Sigmoid colon (tissue), 7 donors: ENCODE results near the gene L3HYPDH. TPM values are rescaled to one million over a fixed set of nuclear protein-coding genes. Genes with fewer than 3 reads are reported as not detected.
A peak's percentile ranks its signal among the peaks of the same experiment; 100 is the strongest.
"Not testable (repeated sequence)": the region's sequence is repeated elsewhere in the genome, so short reads cannot be mapped to it uniquely, and the experiment has no call there.

Experiments used
- DNase-seq: peaks from one replicate; pipeline ENCODE4 v3.0.0-alpha.2; 2019
- H3K27ac ChIP-seq, 4 donors: fragments of 200-600 bp; sonication (generic); one replicate each; pipeline ENCODE4 v1.5.1; 2016 to 2019; ENCODE audit warnings: mild to moderate bottlenecking in 1 of 4
- H3K27me3 ChIP-seq, 3 donors: fragments of 200-600 bp; sonication (generic); one replicate each; pipeline ENCODE4 v1.5.1; 2019; ENCODE audit warnings: mild to moderate bottlenecking in 1 of 3
- H3K36me3 ChIP-seq, 4 donors: fragments of 200-600 bp; sonication (generic); one replicate each; pipeline ENCODE4 v1.5.1; 2016 to 2019
- H3K4me1 ChIP-seq, 4 donors: fragments of 200-600 bp; sonication (generic); one replicate each; pipeline ENCODE4 v1.5.1; 2017 to 2019
- H3K4me3 ChIP-seq, 4 donors: fragments of 200-600 bp; sonication (generic); one replicate each; pipeline ENCODE4 v1.5.1; 2017 to 2019; ENCODE audit warnings: mild to moderate bottlenecking in 2 of 4, moderate library complexity in 1 of 4
- H3K9me3 ChIP-seq, 4 donors: fragments of 200-600 bp in 3 of 4; sonication (generic) in 3 of 4; one replicate each; pipeline versions ENCODE4 v1.5.1 to v1.6.1; 2013 to 2019
- CTCF ChIP-seq, 4 experiments: fragments of 450-650 bp in 3 of 4; fragments of 200-600 bp in 1 of 4; IDR thresholded peaks; one replicate each; pipeline ENCODE4 v1.5.1; 2016 to 2019; ENCODE audit warnings: antibody characterized with exemption in 4 of 4, mild to moderate bottlenecking in 3 of 4, moderate library complexity in 2 of 4
- EP300 ChIP-seq, 4 donors: sonication (generic); formaldehyde crosslinking; IDR thresholded peaks; one replicate each; pipeline ENCODE4 v1.6.1; 2017; ENCODE audit warnings: antibody characterized with exemption in 4 of 4
- POLR2A ChIP-seq, 2 donors: fragments of 450-650 bp; IDR thresholded peaks; one replicate each; pipeline ENCODE4 v1.6.1; 2016; ENCODE audit warnings: antibody characterized with exemption in 2 of 2, mild to moderate bottlenecking in 2 of 2, moderate library complexity in 2 of 2
- POLR2AphosphoS5 ChIP-seq, 4 donors: sonication (generic); formaldehyde crosslinking; IDR thresholded peaks; one replicate each; pipeline ENCODE4 v1.6.1; 2017; ENCODE audit warnings: antibody characterized with exemption in 4 of 4
- WGBS, 2 donors: extraction: QIAGEN DNeasy Blood & Tissue Kit; methylation state at CpG; one replicate each; pipeline ENCODE4 v1.1.7; 2013; 5-methylcytosine and 5-hydroxymethylcytosine counted together
- intact Hi-C: fragments of 100-400 bp; cut with DNase I; formaldehyde crosslinking; loops from one replicate; pipeline ENCODE4 v1.15.1; 2023
- polyA plus RNA-seq, 3 donors: library from polyadenylated mRNA; stranded (reverse); fragments of 200-250 nt; gene quantifications; one replicate each; pipeline ENCODE4 v1.2.3, GENCODE V29; 2013
- total RNA-seq, 4 donors: library from RNA; depleted of rRNA; stranded (reverse); fragments of >200 nt; gene quantifications; one replicate each; pipeline ENCODE4 v1.1.0, GENCODE V29; 2016
- donor health status: healthy with polysubstance abuse.
- donor health status: Bipolar disorder and iron deficiency.
- donor health status: healthy.

Gene L3HYPDH
- total and polyA plus RNA-seq, 7 donors = 1.2 to 46.0 (median 23.9) TPM

- WGBS, 2 donors = 97 to 98% methylated on average over 1 of the region's 1 CpG
- Histone ChIP-seq H3K9me3 (no peaks in the 10 kb centered on the region), H3K27ac (no peak overlapping the region), H3K4me3 (no peak overlapping the region), H3K36me3 (peaks cover 0 to 7% (median 0%) of the 10 kb centered on the region in 4 donors), H3K4me1 (no peaks in the 10 kb centered on the region), H3K27me3 (no peaks in the 10 kb centered on the region)
- TF ChIP-seq EP300 (IDR thresholded peaks at IDR 0.05) (no peak), CTCF (IDR thresholded peaks at IDR 0.05) (no peak), POLR2AphosphoS5 (IDR thresholded peaks at IDR 0.05) (no peak), POLR2A (IDR thresholded peaks at IDR 0.05) (no peak)
- DNase-seq = no peak
- intact Hi-C loops = no loop called here
Measured at GRCh38 chr14:59455411-59455810, 28.8 kb downstream of the L3HYPDH start.

- H3K27ac ChIP-seq = peak overlapping the region in 2 of 4 donors; percentile 27 to 37
- H3K36me3 ChIP-seq = peaks cover 0 to 7% (median 0%) of the 10 kb centered on the region in 4 donors
- no peak overlapping the region for H3K4me3 ChIP-seq
- H3K27me3 ChIP-seq = no peaks in the 10 kb centered on the region
- H3K4me1 ChIP-seq = no peaks in the 10 kb centered on the region
- intact Hi-C loops = no loop called here
- 45 to 63% methylated on average over 2 of the region's 2 CpGs for whole genome bisulfite sequencing, 2 donors
- DNase-seq = no peak
- no peaks in the 10 kb centered on the region for H3K9me3 ChIP-seq
- TF ChIP-seq EP300 (IDR thresholded peaks at IDR 0.05) (no peak), POLR2AphosphoS5 (IDR thresholded peaks at IDR 0.05) (peak in 1 of 4 donors; percentile 40)
Measured at GRCh38 chr14:59454139-59454538, 30.1 kb downstream of the L3HYPDH start.

- no peaks in the 10 kb centered on the region for H3K27me3 ChIP-seq
- DNase-seq = no peak
- H3K36me3 ChIP-seq = peaks cover 0 to 7% (median 0%) of the 10 kb centered on the region in 4 donors
- no peak for TF ChIP-seq POLR2AphosphoS5 (IDR thresholded peaks at IDR 0.05)
- TF ChIP-seq POLR2A (IDR thresholded peaks at IDR 0.05) = no peak
- TF ChIP-seq CTCF (IDR thresholded peaks at IDR 0.05) = no peak
- no peak for TF ChIP-seq EP300 (IDR thresholded peaks at IDR 0.05)
- no peaks in the 10 kb centered on the region for H3K9me3 ChIP-seq
- H3K27ac ChIP-seq = no peak overlapping the region
- WGBS, 2 donors = 96 to 98% methylated on average over 1 of the region's 1 CpG
- intact Hi-C loops = no loop called here
- H3K4me1 ChIP-seq = no peaks in the 10 kb centered on the region
- no peak overlapping the region for H3K4me3 ChIP-seq
Measured at GRCh38 chr14:59451849-59452248, 32.4 kb downstream of the L3HYPDH start.

- Histone ChIP-seq H3K4me3 (no peak overlapping the region), H3K4me1 (no peaks in the 10 kb centered on the region), H3K36me3 (peaks cover 0 to 3% (median 0%) of the 10 kb centered on the region in 4 donors), H3K9me3 (no peaks in the 10 kb centered on the region), H3K27me3 (no peaks in the 10 kb centered on the region), H3K27ac (no peak overlapping the region)
- no peak for DNase-seq
- WGBS, 2 donors = 95 to 97% methylated on average over 3 of the region's 3 CpGs
- intact Hi-C loops = no loop called here
- TF ChIP-seq POLR2AphosphoS5 (IDR thresholded peaks at IDR 0.05) (no peak), POLR2A (IDR thresholded peaks at IDR 0.05) (no peak), CTCF (IDR thresholded peaks at IDR 0.05) (no peak), EP300 (IDR thresholded peaks at IDR 0.05) (no peak)
Measured at GRCh38 chr14:59450716-59451115, 33.5 kb downstream of the L3HYPDH start.

- H3K36me3 ChIP-seq, H3K27ac ChIP-seq, H3K9me3 ChIP-seq, intact Hi-C loops, H3K4me3 ChIP-seq, H3K4me1 ChIP-seq, H3K27me3 ChIP-seq, DNase-seq: not testable (repeated sequence)
- 63 to 73% methylated on average over 2 of the region's 2 CpGs for WGBS, 2 donors
Measured at GRCh38 chr14:59448673-59449072, 35.5 kb downstream of the L3HYPDH start.

GRCh38 chr14:59439256-59439965 is 44.8 kb downstream of the L3HYPDH start:
- Histone ChIP-seq H3K27me3 (no peaks in the 10 kb centered on the region), H3K4me1 (peaks cover 0 to 4% (median under 1%) of the 10 kb centered on the region in 4 donors), H3K36me3 (no peaks in the 10 kb centered on the region), H3K9me3 (no peaks in the 10 kb centered on the region), H3K4me3 (no peak overlapping the region), H3K27ac (peak overlapping the region in 1 of 4 donors; percentile 54)
- 77 to 84% methylated on average over 5 of the region's 5 CpGs for WGBS, 2 donors
- DNase-seq = no peak
- no peak for TF ChIP-seq POLR2AphosphoS5 (IDR thresholded peaks at IDR 0.05)
- no peak for TF ChIP-seq POLR2A (IDR thresholded peaks at IDR 0.05)
- TF ChIP-seq CTCF (IDR thresholded peaks at IDR 0.05) = no peak
- TF ChIP-seq EP300 (IDR thresholded peaks at IDR 0.05) = no peak
- intact Hi-C loops = no loop called here
